ENCODE data around the gene SIK3. TPM values are rescaled to one million over a fixed set of nuclear protein-coding genes. Genes with fewer than 3 reads are reported as not detected.

The SIK3 gene
- total RNA-seq, 1 experiment from 2014 or later, result 31.4 TPM

- no peaks in the 10 kb centered on the region for H3K27me3 ChIP-seq (ENCODE audit: insufficient read depth, low read length)
- no peak overlapping the region for H2AFZ ChIP-seq (ENCODE audit: low read length)
- no peak overlapping the region for H2BK5ac ChIP-seq (ENCODE audit: insufficient read length, low read length)
- no peak overlapping the region for H3K23ac ChIP-seq (ENCODE audit: insufficient read length, low read depth, low read length)
- H4K5ac ChIP-seq (ENCODE audit: insufficient read length, low read depth, low read length), result no peak overlapping the region
- no peaks in the 10 kb centered on the region for H3K9me3 ChIP-seq (ENCODE audit: control insufficient read depth, low read depth, low read length)
- no peak for TF ChIP-seq CTCF (conservative IDR thresholded peaks at IDR 0.05)
- no peak for DNase-seq
- no peaks in the 10 kb centered on the region for H3K4me1 ChIP-seq (ENCODE audit: insufficient read depth, low read length)
- no peak overlapping the region for H3K27ac ChIP-seq (ENCODE audit: insufficient read length, low read depth, low read length)
- H2BK20ac ChIP-seq (ENCODE audit: low read depth, low read length, poor library complexity, severe bottlenecking), result no peak overlapping the region
- no peaks in the 10 kb centered on the region for H4K20me1 ChIP-seq (ENCODE audit: control insufficient read depth, insufficient read depth, insufficient read length)
- H3K14ac ChIP-seq (ENCODE audit: insufficient read depth, low read length), result no peak overlapping the region; the same call in 1 of the 2 replicates
- Mint-ChIP-seq H3K4me1 (peaks cover 10 to 24% of the 10 kb centered on the region in 2 experiments), H3K4me3 (no peak overlapping the region), H3K27ac (peak overlapping the region in 2 of 3 experiments; percentile 17 to 19; a peak in 4 of 7 replicates), H3K27me3 (ENCODE audit: low read depth) (no peaks in the 10 kb centered on the region), H3K36me3 (ENCODE audit: insufficient read depth in 1 of 3, low read depth in 3 of 3) (no peaks in the 10 kb centered on the region; a peak in 1 of 7 replicates), H3K9me3 (no peaks in the 10 kb centered on the region)
- H2BK15ac ChIP-seq (ENCODE audit: low read depth, low read length), result no peak overlapping the region
- no peak overlapping the region for H3K18ac ChIP-seq (ENCODE audit: insufficient read length, low read depth, low read length)
- no peak overlapping the region for H2AK5ac ChIP-seq (ENCODE audit: insufficient read length, low read length)
- peaks cover 2% of the 10 kb centered on the region; the same call in 1 of the 2 replicates for H3K79me2 ChIP-seq (ENCODE audit: insufficient read depth, low read length)
- H2BK120ac ChIP-seq (ENCODE audit: low read depth, low read length, poor library complexity, severe bottlenecking), result no peak overlapping the region
- H3K23me2 ChIP-seq (ENCODE audit: insufficient read length, low read depth, low read length, poor library complexity, severe bottlenecking), result no peaks in the 10 kb centered on the region
- no peak overlapping the region for H3K56ac ChIP-seq (ENCODE audit: insufficient read length, low read depth, low read length)
- no peak overlapping the region for H2BK12ac ChIP-seq (ENCODE audit: insufficient read length, low read depth, low read length)
- no peak overlapping the region for H4K8ac ChIP-seq (replicated peaks; ENCODE audit: insufficient read length, low read depth, low read length)
- no peak overlapping the region for H3K4ac ChIP-seq (ENCODE audit: low read depth, low read length)
- no CpG with 5 or more reads among the region's 6 CpGs for WGBS (ENCODE audit: extremely low coverage, insufficient read length, low lambda C conversion rate)
- no peaks in the 10 kb centered on the region for H3K79me1 ChIP-seq (ENCODE audit: insufficient read depth, low read depth, low read length, poor library complexity, severe bottlenecking)
- H3K9ac ChIP-seq (ENCODE audit: extremely low read depth, insufficient read length, low read length), result no peak overlapping the region
- no peak overlapping the region for H3K4me2 ChIP-seq (ENCODE audit: insufficient read depth, insufficient read length, low read length)
- H4K91ac ChIP-seq (ENCODE audit: insufficient read length, low read depth, low read length), result no peak overlapping the region
- no peak overlapping the region for H3T11ph ChIP-seq (ENCODE audit: low read length)
Measured at GRCh38 chr11:117020869-117021564, 77.2 kb downstream of the SIK3 start.
